ENCODE data around the gene PRSS35. TPM values are rescaled to one million over a fixed set of nuclear protein-coding genes. Genes with fewer than 3 reads are reported as not detected.
A peak's percentile ranks its signal among the peaks of the same experiment; 100 is the strongest.

PRSS35 gene
- total and polyA plus RNA-seq, 2 experiments from 2014 or later: not detected

GRCh38 chr6:83517500-83517899 is 5.2 kb downstream of the PRSS35 start:
- Histone ChIP-seq H3K4me2 (ENCODE audit: unreplicated experiment) (no peak overlapping the region), H3K27ac (no peak overlapping the region), H3K79me2 (ENCODE audit: insufficient read depth) (no peaks in the 10 kb centered on the region), H3K36me3 (ENCODE audit: low read depth) (no peaks in the 10 kb centered on the region), H3F3A (ENCODE audit: insufficient read depth) (no peaks in the 10 kb centered on the region), H3K4me1 (ENCODE audit: insufficient read depth) (peaks cover 14% of the 10 kb centered on the region), H3K4me3 (no peak overlapping the region), H3K9me2 (ENCODE audit: insufficient read depth) (no peaks in the 10 kb centered on the region), H3K9ac (no peak overlapping the region), H4K20me1 (ENCODE audit: insufficient read depth) (no peaks in the 10 kb centered on the region), H3K27me3 (replicated peaks; ENCODE audit: insufficient read depth) (no peaks in the 10 kb centered on the region), H2AFZ (no peak overlapping the region), H3K9me3 (ENCODE audit: low read depth) (no peaks in the 10 kb centered on the region)
- WGBS, 2 experiments (ENCODE audit: low coverage in 1 of 2, low lambda C conversion rate in 2 of 2, missing lambda C conversion rate in 2 of 2): 53 to 58% methylated on average over 1 of the region's 1 CpG
- in situ Hi-C loops (cut with MboI): loop anchor here (5.0 to 10.0 kb wide), 2 partner anchors 295 to 453 kb away; partner anchors contain the start of genes DOP1A and UBE3D
- TF ChIP-seq EZH2phosphoT487 (IDR thresholded peaks at IDR 0.05; ENCODE audit: insufficient read depth, low read depth) (no peak), EZH2 (IDR thresholded peaks at IDR 0.05; ENCODE audit: insufficient read depth, poor library complexity, severe bottlenecking) (no peak)
- no peak for DNase-seq

GRCh38 chr6:83518816-83519480 is 6.6 kb downstream of the PRSS35 start:
- Histone ChIP-seq H3K9me3 (ENCODE audit: low read depth) (no peaks in the 10 kb centered on the region), H3K27me3 (replicated peaks; ENCODE audit: insufficient read depth) (no peaks in the 10 kb centered on the region), H3K79me2 (ENCODE audit: insufficient read depth) (no peaks in the 10 kb centered on the region), H3K4me3 (no peak overlapping the region), H3K4me2 (ENCODE audit: unreplicated experiment) (peak overlapping the region; percentile 21), H4K20me1 (ENCODE audit: insufficient read depth) (no peaks in the 10 kb centered on the region), H3K9me2 (ENCODE audit: insufficient read depth) (no peaks in the 10 kb centered on the region), H3K9ac (0 out of 2 replicates have a peak overlapping the region, but pooled peaks have one; percentile 2), H3K27ac (no peak overlapping the region), H2AFZ (peak overlapping the region; percentile 18; the same call in 1 of the 2 replicates), H3K36me3 (ENCODE audit: low read depth) (no peaks in the 10 kb centered on the region), H3K4me1 (ENCODE audit: insufficient read depth) (peaks cover 14% of the 10 kb centered on the region), H3F3A (ENCODE audit: insufficient read depth) (no peaks in the 10 kb centered on the region)
- no peak for TF ChIP-seq EZH2 (IDR thresholded peaks at IDR 0.05; ENCODE audit: insufficient read depth, poor library complexity, severe bottlenecking)
- TF ChIP-seq EZH2phosphoT487 (IDR thresholded peaks at IDR 0.05; ENCODE audit: insufficient read depth, low read depth): no peak
- WGBS, 2 experiments (ENCODE audit: low coverage in 1 of 2, low lambda C conversion rate in 2 of 2, missing lambda C conversion rate in 2 of 2): 60 to 74% methylated on average over 4 of the region's 4 CpGs
- in situ Hi-C loops (cut with MboI): loop anchor here (5.0 to 10.0 kb wide), 2 partner anchors 297 to 454 kb away; partner anchors contain the start of genes DOP1A and UBE3D
- DNase-seq: peak; percentile 50

- 0 out of 2 replicates have a peak, but pooled peaks cover 8% of the 10 kb centered on the region for H3K27me3 ChIP-seq (replicated peaks; ENCODE audit: insufficient read depth)
- no peak overlapping the region for H3K9ac ChIP-seq
- H3K4me3 ChIP-seq: no peak overlapping the region
- DNase-seq: peak; percentile 64
- no peaks in the 10 kb centered on the region for H3F3A ChIP-seq (ENCODE audit: insufficient read depth)
- H4K20me1 ChIP-seq (ENCODE audit: insufficient read depth): no peaks in the 10 kb centered on the region
- no peak overlapping the region for H3K27ac ChIP-seq
- no peaks in the 10 kb centered on the region for H3K4me1 ChIP-seq (ENCODE audit: insufficient read depth)
- no peak overlapping the region for H3K4me2 ChIP-seq (ENCODE audit: unreplicated experiment)
- H3K9me3 ChIP-seq (ENCODE audit: low read depth): no peaks in the 10 kb centered on the region
- in situ Hi-C loops (cut with MboI): no loop called here
- TF ChIP-seq EZH2 (IDR thresholded peaks at IDR 0.05; ENCODE audit: insufficient read depth, poor library complexity, severe bottlenecking): no peak
- TF ChIP-seq EZH2phosphoT487 (IDR thresholded peaks at IDR 0.05; ENCODE audit: insufficient read depth, low read depth): no peak
- H3K79me2 ChIP-seq (ENCODE audit: insufficient read depth): no peaks in the 10 kb centered on the region
- H3K36me3 ChIP-seq (ENCODE audit: low read depth): no peaks in the 10 kb centered on the region
- no peaks in the 10 kb centered on the region for H3K9me2 ChIP-seq (ENCODE audit: insufficient read depth)
- 52 to 57% methylated on average over 5 of the region's 5 CpGs for WGBS, 2 experiments (ENCODE audit: low coverage in 1 of 2, low lambda C conversion rate in 2 of 2, missing lambda C conversion rate in 2 of 2)
- H2AFZ ChIP-seq: no peak overlapping the region
Measured at GRCh38 chr6:83536034-83536646, 23.8 kb downstream of the PRSS35 start.

- Histone ChIP-seq H3K9me2 (ENCODE audit: insufficient read depth) (no peaks in the 10 kb centered on the region), H3F3A (ENCODE audit: insufficient read depth) (no peaks in the 10 kb centered on the region)
- TF ChIP-seq EZH2 (IDR thresholded peaks at IDR 0.05; ENCODE audit: insufficient read depth, poor library complexity, severe bottlenecking) (no peak), EZH2phosphoT487 (IDR thresholded peaks at IDR 0.05; ENCODE audit: insufficient read depth, low read depth) (no peak)
Measured at GRCh38 chr6:83536647-83537589, 24.6 kb downstream of the PRSS35 start.

More at GRCh38 chr6:83536647-83537589, 24.6 kb downstream of the PRSS35 start:
- Histone ChIP-seq H3K36me3 (ENCODE audit: low read depth) (no peaks in the 10 kb centered on the region), H3K4me1 (ENCODE audit: insufficient read depth) (no peaks in the 10 kb centered on the region), H3K27me3 (replicated peaks; ENCODE audit: insufficient read depth) (0 out of 2 replicates have a peak, but pooled peaks cover 2% of the 10 kb centered on the region), H2AFZ (no peak overlapping the region), H4K20me1 (ENCODE audit: insufficient read depth) (no peaks in the 10 kb centered on the region), H3K79me2 (ENCODE audit: insufficient read depth) (no peaks in the 10 kb centered on the region), H3K4me2 (ENCODE audit: unreplicated experiment) (no peak overlapping the region), H3K4me3 (no peak overlapping the region), H3K27ac (no peak overlapping the region), H3K9ac (no peak overlapping the region), H3K9me3 (ENCODE audit: low read depth) (no peaks in the 10 kb centered on the region)
- in situ Hi-C loops (cut with MboI): no loop called here
- 54 to 59% methylated on average over 4 of the region's 4 CpGs for WGBS, 2 experiments (ENCODE audit: low coverage in 1 of 2, low lambda C conversion rate in 2 of 2, missing lambda C conversion rate in 2 of 2)
- DNase-seq: no peak

All from GM23248 (cell line).